ENCODE results near the gene EFNB3.
A peak's percentile ranks its signal among the peaks of the same experiment; 100 is the strongest.

Gene EFNB3

GRCh38 chr17:7686222-7687071, 18.6 kb upstream of the EFNB3 start:
- Mint-ChIP-seq H3K36me3 (ENCODE audit: insufficient read depth) (peaks cover 52% of the 10 kb centered on the region), H3K4me3 (peak overlapping the region; percentile 82 to 88), H3K27ac (peak overlapping the region; percentile 98), H3K4me1 (ENCODE audit: low read depth in 2 of 2) (peaks cover 25 to 38% of the 10 kb centered on the region in 2 donors), H3K9me3 (no peaks in the 10 kb centered on the region), H3K27me3 (no peaks in the 10 kb centered on the region)
- peak; percentile 76 to 87 (median 78) for DNase-seq
- ATAC-seq (replicated peaks), result peak; percentile 49

GRCh38 chr17:7687072-7687907, 17.7 kb upstream of the EFNB3 start, which contains the start of gene TP53:
Gene TP53 (minus strand): TSS chr17:7687490. CDS start chr17:7676594, 10,896 bp downstream.
- DNase-seq, result peak; percentile 84 to 89 (median 87)
- Mint-ChIP-seq H3K36me3 (ENCODE audit: insufficient read depth) (peaks cover 51% of the 10 kb centered on the region), H3K9me3 (no peaks in the 10 kb centered on the region), H3K27me3 (no peaks in the 10 kb centered on the region), H3K27ac (peak within 1 kb of the TSS; percentile 98), H3K4me3 (peak within 1 kb of the TSS; percentile 82 to 88), H3K4me1 (ENCODE audit: low read depth in 2 of 2) (peaks cover 25 to 38% of the 10 kb centered on the region in 2 donors)
- ATAC-seq (replicated peaks), result peak; percentile 54

GRCh38 chr17:7687908-7688807, 16.8 kb upstream of the EFNB3 start, which contains the start of gene WRAP53:
Gene WRAP53 (plus strand): TSS chr17:7688477. CDS start chr17:7688649, 172 bp downstream.
- peak; percentile 74 for ATAC-seq (replicated peaks)
- peaks cover 58% of the 10 kb centered on the region for H3K36me3 Mint-ChIP-seq (ENCODE audit: insufficient read depth)
- H3K4me3 Mint-ChIP-seq, result peak within 1 kb of the TSS; percentile 82 to 88
- peak within 1 kb of the TSS; percentile 98 for H3K27ac Mint-ChIP-seq
- peaks cover 25 to 38% of the 10 kb centered on the region in 2 donors for H3K4me1 Mint-ChIP-seq (ENCODE audit: low read depth in 2 of 2)
- peak; percentile 97 to 98 (median 97) for DNase-seq
- H3K9me3 Mint-ChIP-seq, result no peaks in the 10 kb centered on the region
- H3K27me3 Mint-ChIP-seq, result no peaks in the 10 kb centered on the region

GRCh38 chr17:7688808-7689316, 16.1 kb upstream of the EFNB3 start:
- Mint-ChIP-seq H3K27me3 (no peaks in the 10 kb centered on the region), H3K27ac (peak overlapping the region; percentile 98), H3K4me3 (peak overlapping the region; percentile 82 to 88), H3K36me3 (ENCODE audit: insufficient read depth) (peaks cover 58% of the 10 kb centered on the region), H3K9me3 (no peaks in the 10 kb centered on the region), H3K4me1 (ENCODE audit: low read depth in 2 of 2) (peaks cover 23 to 38% of the 10 kb centered on the region in 2 donors)
- ATAC-seq (replicated peaks) (no peak), DNase-seq (no peak)

DNA sequence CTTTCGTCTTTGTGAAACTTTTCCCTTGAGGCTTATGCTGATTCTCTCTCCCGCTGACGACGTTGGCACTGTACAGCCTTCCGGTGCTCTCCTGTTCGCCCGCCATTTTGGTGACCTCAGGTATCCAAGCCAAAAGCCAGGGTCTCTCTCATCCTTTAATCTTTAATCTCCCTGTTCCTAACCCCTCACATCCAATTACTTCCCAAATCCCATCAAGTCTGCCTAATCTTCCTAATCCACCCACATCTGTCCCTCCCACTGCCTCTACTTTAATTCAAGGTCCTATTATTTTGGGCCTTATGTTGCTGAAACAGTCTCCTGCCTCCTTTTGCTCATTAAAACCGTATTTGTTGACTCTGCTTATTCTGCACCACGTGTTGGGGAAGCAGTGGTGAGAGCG, 9.4 kb upstream of the EFNB3 start:
- no peak overlapping the region for H3K4me3 Mint-ChIP-seq
- ATAC-seq (replicated peaks) (no peak), DNase-seq (no peak)
- no peaks in the 10 kb centered on the region for H3K9me3 Mint-ChIP-seq
- H3K27me3 Mint-ChIP-seq, result no peaks in the 10 kb centered on the region
- peaks cover 0 to 6% of the 10 kb centered on the region in 2 donors for H3K4me1 Mint-ChIP-seq (ENCODE audit: low read depth in 2 of 2)
- peaks cover 52% of the 10 kb centered on the region for H3K36me3 Mint-ChIP-seq (ENCODE audit: insufficient read depth)
- H3K27ac Mint-ChIP-seq, result no peak overlapping the region

GRCh38 chr17:7697828-7698588, 7.0 kb upstream of the EFNB3 start:
- H3K36me3 Mint-ChIP-seq (ENCODE audit: insufficient read depth), result peaks cover 43% of the 10 kb centered on the region
- H3K4me3 Mint-ChIP-seq, result no peak overlapping the region
- peaks cover 14 to 22% of the 10 kb centered on the region in 2 donors for H3K27me3 Mint-ChIP-seq
- ATAC-seq (replicated peaks) (no peak), DNase-seq (no peak)
- no peak overlapping the region for H3K27ac Mint-ChIP-seq
- no peaks in the 10 kb centered on the region for H3K9me3 Mint-ChIP-seq
- H3K4me1 Mint-ChIP-seq (ENCODE audit: low read depth in 2 of 2), result peaks cover 0 to 6% of the 10 kb centered on the region in 2 donors

GRCh38 chr17:7700510-7700909, 4.5 kb upstream of the EFNB3 start:
- Mint-ChIP-seq H3K9me3 (no peaks in the 10 kb centered on the region), H3K27ac (no peak overlapping the region), H3K27me3 (peaks cover 34 to 46% of the 10 kb centered on the region in 2 donors), H3K36me3 (ENCODE audit: insufficient read depth) (peaks cover 28% of the 10 kb centered on the region), H3K4me1 (ENCODE audit: low read depth in 2 of 2) (peaks cover 15 to 19% of the 10 kb centered on the region in 2 donors), H3K4me3 (no peak overlapping the region)
- ATAC-seq (replicated peaks) (no peak), DNase-seq (no peak)

- DNase-seq (no peak), ATAC-seq (replicated peaks) (no peak)
- Mint-ChIP-seq H3K36me3 (ENCODE audit: insufficient read depth) (peaks cover 24% of the 10 kb centered on the region), H3K4me1 (ENCODE audit: low read depth in 2 of 2) (peaks cover 15 to 17% of the 10 kb centered on the region in 2 donors), H3K27ac (no peak overlapping the region), H3K9me3 (no peaks in the 10 kb centered on the region), H3K27me3 (peaks cover 46 to 58% of the 10 kb centered on the region in 2 donors), H3K4me3 (no peak overlapping the region)
Measured at GRCh38 chr17:7701681-7702080, 3.3 kb upstream of the EFNB3 start.

- H3K4me1 Mint-ChIP-seq (ENCODE audit: low read depth in 2 of 2), result peaks cover 15 to 17% of the 10 kb centered on the region in 2 donors
- no peaks in the 10 kb centered on the region for H3K9me3 Mint-ChIP-seq
- peaks cover 15% of the 10 kb centered on the region for H3K36me3 Mint-ChIP-seq (ENCODE audit: insufficient read depth)
- H3K4me3 Mint-ChIP-seq, result no peak overlapping the region
- ATAC-seq (replicated peaks) (no peak), DNase-seq (no peak)
- H3K27ac Mint-ChIP-seq, result no peak overlapping the region
- H3K27me3 Mint-ChIP-seq, result peaks cover 51 to 69% of the 10 kb centered on the region in 2 donors
Measured at GRCh38 chr17:7702776-7703175, 2.2 kb upstream of the EFNB3 start.

DNA sequence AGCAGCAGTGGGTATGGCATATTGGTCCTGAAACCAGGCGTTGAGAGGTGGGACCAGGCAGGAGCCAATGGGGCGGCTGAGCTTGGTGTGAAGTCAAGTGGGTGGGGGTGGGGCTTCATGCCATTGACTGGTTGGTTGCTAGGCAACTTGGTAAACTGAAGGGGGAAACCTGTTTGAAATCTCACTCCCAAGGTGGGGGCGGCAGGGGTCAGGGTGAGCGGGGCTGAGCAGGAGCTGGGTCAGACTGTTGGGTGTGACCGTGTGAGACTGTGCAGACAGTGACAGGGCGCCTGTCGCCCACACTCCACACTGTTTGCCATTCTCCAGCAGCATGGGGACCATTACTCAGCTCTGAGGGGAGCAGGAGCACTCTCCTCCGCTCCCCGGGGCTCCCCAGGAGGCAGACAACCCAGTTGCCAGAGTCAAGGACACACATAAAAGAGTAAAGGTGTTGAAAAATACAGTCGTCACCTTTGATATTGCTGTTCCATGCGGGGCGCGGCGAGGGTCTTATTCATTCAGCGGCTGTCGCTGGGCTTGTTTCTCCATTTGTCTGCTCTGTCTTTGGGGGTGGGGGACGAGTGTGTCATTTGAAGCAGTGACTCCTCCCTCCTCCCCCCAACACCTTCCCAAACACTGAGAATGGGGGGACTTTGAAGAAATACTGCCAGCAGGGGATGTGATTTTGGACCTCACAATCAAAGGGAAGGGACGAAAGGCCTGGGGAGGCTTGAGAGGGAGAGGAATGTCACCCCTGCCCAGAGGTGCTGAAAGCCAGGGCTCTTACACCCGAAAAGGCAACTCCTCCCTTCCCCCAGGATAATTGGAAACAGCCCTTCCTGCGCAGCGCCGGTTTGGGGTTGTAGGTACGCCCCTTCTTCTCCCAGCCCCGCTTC, 1.2 kb upstream of the EFNB3 start:
- H3K4me1 Mint-ChIP-seq (ENCODE audit: low read depth in 2 of 2), result peaks cover 15 to 17% of the 10 kb centered on the region in 2 donors
- DNase-seq (no peak), ATAC-seq (replicated peaks) (peak; percentile 51)
- H3K9me3 Mint-ChIP-seq, result no peaks in the 10 kb centered on the region
- H3K36me3 Mint-ChIP-seq (ENCODE audit: insufficient read depth), result peaks cover 15% of the 10 kb centered on the region
- H3K27me3 Mint-ChIP-seq, result peaks cover 57 to 76% of the 10 kb centered on the region in 2 donors
- H3K4me3 Mint-ChIP-seq, result peak overlapping the region; percentile 81
- H3K27ac Mint-ChIP-seq, result peak overlapping the region in 1 of 2 donors; percentile 9

Measured in effector memory CD8-positive, alpha-beta T cell (primary cell).